Nephron (organoid): ENCODE results near the gene ERC1.

ENCODE experiments used
- H3K27ac Mint-ChIP-seq, 3 experiments: 2 replicates each; pipeline ENCODE4 v1.8.0; 2020; ENCODE audit warnings: mixed read lengths in 3 of 3, mild to moderate bottlenecking in 2 of 3, moderate library complexity in 1 of 3
- H3K27me3 Mint-ChIP-seq: 2 replicates; pipeline ENCODE4 v1.8.0; 2021; ENCODE audit warnings: low read depth, mild to moderate bottlenecking, moderate library complexity, mixed read lengths
- H3K36me3 Mint-ChIP-seq: 2 replicates; pipeline ENCODE4 v1.8.0; 2020; ENCODE audit warnings: low read depth, mixed read lengths
- H3K4me1 Mint-ChIP-seq: 2 replicates; pipeline ENCODE4 v1.8.0; 2020; ENCODE audit warnings: mixed read lengths
- H3K4me3 Mint-ChIP-seq, 3 experiments: 2 replicates each; pipeline ENCODE4 v1.8.0; 2020; ENCODE audit warnings: mild to moderate bottlenecking in 3 of 3, mixed read lengths in 3 of 3, moderate library complexity in 2 of 3
- H3K9me3 Mint-ChIP-seq: 2 replicates; pipeline ENCODE4 v1.8.0; 2020; ENCODE audit warnings: mixed read lengths
- CTCF ChIP-seq, 3 experiments: fragments of 200-600 bp; sonication (generic); IDR thresholded peaks; one replicate each; pipeline ENCODE4 v1.5.0; 2021; ENCODE audit warnings: antibody characterized with exemption in 3 of 3; ENCODE audit not compliant: unreplicated experiment in 3 of 3

The ERC1 gene

GRCh38 chr12:1517007-1517406, 526.0 kb downstream of the ERC1 start:
- peak in 2 of 3 experiments; percentile 20 to 41 for TF ChIP-seq CTCF (IDR thresholded peaks at IDR 0.05; ENCODE audit: unreplicated experiment in 3 of 3)
- H3K36me3 Mint-ChIP-seq, result peaks cover 4% of the 10 kb centered on the region
- H3K4me1 Mint-ChIP-seq, result peaks cover 12% of the 10 kb centered on the region
- peak overlapping the region in 1 of 3 experiments; percentile 23 for H3K27ac Mint-ChIP-seq
- H3K9me3 Mint-ChIP-seq, result peaks cover 22% of the 10 kb centered on the region
- H3K27me3 Mint-ChIP-seq, result peaks cover 5% of the 10 kb centered on the region
- H3K4me3 Mint-ChIP-seq, result no peak overlapping the region

GRCh38 chr12:1517734-1518525, 526.9 kb downstream of the ERC1 start:
- Mint-ChIP-seq H3K36me3 (peaks cover 4% of the 10 kb centered on the region), H3K4me1 (peaks cover 12% of the 10 kb centered on the region), H3K27ac (no peak overlapping the region), H3K4me3 (no peak overlapping the region), H3K27me3 (peaks cover 5% of the 10 kb centered on the region), H3K9me3 (peaks cover 22% of the 10 kb centered on the region)
- TF ChIP-seq CTCF (IDR thresholded peaks at IDR 0.05; ENCODE audit: unreplicated experiment in 3 of 3), result no peak

- Mint-ChIP-seq H3K36me3 (peaks cover 4% of the 10 kb centered on the region), H3K4me1 (peaks cover 12% of the 10 kb centered on the region), H3K27me3 (peaks cover 5% of the 10 kb centered on the region), H3K4me3 (peak overlapping the region in 1 of 3 experiments; percentile 8), H3K27ac (peak overlapping the region in 2 of 3 experiments; percentile 11 to 32), H3K9me3 (peaks cover 17% of the 10 kb centered on the region)
- TF ChIP-seq CTCF (IDR thresholded peaks at IDR 0.05; ENCODE audit: unreplicated experiment in 3 of 3), result no peak
Observed at GRCh38 chr12:1518591-1519516, 527.8 kb downstream of the ERC1 start.

GRCh38 chr12:1519642-1520041, 528.6 kb downstream of the ERC1 start:
- peaks cover 16% of the 10 kb centered on the region for H3K9me3 Mint-ChIP-seq
- H3K27me3 Mint-ChIP-seq, result peaks cover 7% of the 10 kb centered on the region
- H3K36me3 Mint-ChIP-seq, result peaks cover 4% of the 10 kb centered on the region
- peak overlapping the region in 2 of 3 experiments; percentile 11 to 32 for H3K27ac Mint-ChIP-seq
- H3K4me1 Mint-ChIP-seq, result peaks cover 12% of the 10 kb centered on the region
- no peak overlapping the region for H3K4me3 Mint-ChIP-seq
- no peak for TF ChIP-seq CTCF (IDR thresholded peaks at IDR 0.05; ENCODE audit: unreplicated experiment in 3 of 3)

GRCh38 chr12:1523046-1523445, 532.0 kb downstream of the ERC1 start:
- H3K9me3 Mint-ChIP-seq, result no peaks in the 10 kb centered on the region
- no peak overlapping the region for H3K27ac Mint-ChIP-seq
- no peak for TF ChIP-seq CTCF (IDR thresholded peaks at IDR 0.05; ENCODE audit: unreplicated experiment in 3 of 3)
- peaks cover 33% of the 10 kb centered on the region for H3K27me3 Mint-ChIP-seq
- H3K36me3 Mint-ChIP-seq, result no peaks in the 10 kb centered on the region
- no peak overlapping the region for H3K4me3 Mint-ChIP-seq
- peaks cover 12% of the 10 kb centered on the region for H3K4me1 Mint-ChIP-seq
